ENCODE results near the gene SEMA4A.

GRCh38 chr1:156136970-156137483, 16.4 kb upstream of the SEMA4A start:
- TF ChIP-seq CTCF (IDR thresholded peaks at IDR 0.05) (no peak), POLR2A (IDR thresholded peaks at IDR 0.05) (no peak), POLR2AphosphoS5 (IDR thresholded peaks at IDR 0.05) (no peak)
